Measurements from ENCODE around the gene TCEAL7. TPM values are rescaled to one million over a fixed set of nuclear protein-coding genes. Genes with fewer than 3 reads are reported as not detected.
"Not testable (repeated sequence)": the region's sequence is repeated elsewhere in the genome, so short reads cannot be mapped to it uniquely, and the experiment has no call there.

TCEAL7 gene
- total RNA-seq, 6 experiments from 2014 or later: 0.34 to 1.2 (median 0.62) TPM; not detected in 3

DNA sequence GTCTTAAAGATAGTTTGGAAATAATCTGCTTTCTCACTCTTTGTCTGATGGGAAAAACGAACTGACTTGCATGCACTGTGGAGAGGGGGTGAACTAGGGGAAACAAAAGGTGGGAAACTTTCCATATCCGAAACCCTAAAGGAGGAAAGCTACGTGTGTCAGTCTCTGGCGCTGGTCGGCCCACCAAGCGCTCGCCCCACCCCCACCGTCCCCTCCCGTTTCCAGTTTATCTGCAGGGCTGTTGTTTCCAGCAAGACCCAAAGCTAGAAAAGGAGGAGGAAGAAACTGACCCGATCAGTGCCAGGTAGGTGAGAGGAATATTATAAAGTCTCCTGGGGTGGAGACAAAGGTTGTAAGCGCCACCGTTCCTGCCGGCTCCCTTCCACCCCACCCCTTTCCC lies 26.8 kb downstream of the TCEAL7 start:
- no peaks in the 10 kb centered on the region for H3K36me3 ChIP-seq
- H3K4me3 ChIP-seq: peak overlapping the region; percentile 41 to 58 (median 54)
- intact Hi-C loops (cut with DNase I): no loop called here
- H3K27me3 ChIP-seq: peaks cover 0 to 4% of the 10 kb centered on the region in 2 donors
- TF ChIP-seq POLR2A (IDR thresholded peaks at IDR 0.05): no peak
- TF ChIP-seq, protein P1, sequence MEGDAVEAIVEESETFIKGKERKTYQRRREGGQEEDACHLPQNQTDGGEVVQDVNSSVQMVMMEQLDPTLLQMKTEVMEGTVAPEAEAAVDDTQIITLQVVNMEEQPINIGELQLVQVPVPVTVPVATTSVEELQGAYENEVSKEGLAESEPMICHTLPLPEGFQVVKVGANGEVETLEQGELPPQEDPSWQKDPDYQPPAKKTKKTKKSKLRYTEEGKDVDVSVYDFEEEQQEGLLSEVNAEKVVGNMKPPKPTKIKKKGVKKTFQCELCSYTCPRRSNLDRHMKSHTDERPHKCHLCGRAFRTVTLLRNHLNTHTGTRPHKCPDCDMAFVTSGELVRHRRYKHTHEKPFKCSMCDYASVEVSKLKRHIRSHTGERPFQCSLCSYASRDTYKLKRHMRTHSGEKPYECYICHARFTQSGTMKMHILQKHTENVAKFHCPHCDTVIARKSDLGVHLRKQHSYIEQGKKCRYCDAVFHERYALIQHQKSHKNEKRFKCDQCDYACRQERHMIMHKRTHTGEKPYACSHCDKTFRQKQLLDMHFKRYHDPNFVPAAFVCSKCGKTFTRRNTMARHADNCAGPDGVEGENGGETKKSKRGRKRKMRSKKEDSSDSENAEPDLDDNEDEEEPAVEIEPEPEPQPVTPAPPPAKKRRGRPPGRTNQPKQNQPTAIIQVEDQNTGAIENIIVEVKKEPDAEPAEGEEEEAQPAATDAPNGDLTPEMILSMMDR (IDR thresholded peaks at IDR 0.05): no peak
- no peaks in the 10 kb centered on the region for H3K9me3 ChIP-seq
- no peaks in the 10 kb centered on the region for H3K4me1 ChIP-seq
- peak in 1 of 3 donors; percentile 32 for DNase-seq
- peak; percentile 68 to 80 (median 72) for ATAC-seq
- H3K27ac ChIP-seq: peak overlapping the region; percentile 75 to 87 (median 78)
- WGBS (ENCODE audit: insufficient coverage, low coverage, low lambda C conversion rate, missing lambda C conversion rate): 20% methylated on average over 11 of the region's 13 CpGs

DNA sequence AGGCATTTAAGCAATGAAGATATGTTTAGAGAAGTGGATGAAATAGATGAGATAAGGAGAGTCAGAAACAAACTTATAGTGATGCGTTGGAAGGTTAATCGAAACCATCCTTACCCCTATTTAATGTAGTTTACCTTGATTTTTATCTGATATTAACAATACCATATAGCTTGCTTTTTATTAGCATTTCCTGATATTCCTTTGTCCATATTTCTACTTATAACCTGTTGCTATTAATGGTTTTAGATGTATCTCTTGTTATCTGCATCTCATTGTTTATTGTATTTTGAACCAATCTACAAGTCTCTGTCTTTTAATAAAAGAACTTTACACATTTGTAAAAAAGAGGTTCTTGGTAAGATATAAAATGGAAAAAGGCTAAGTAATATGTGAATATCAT lies 27.8 kb downstream of the TCEAL7 start:
- no peaks in the 10 kb centered on the region for H3K4me1 ChIP-seq
- no peaks in the 10 kb centered on the region for H3K9me3 ChIP-seq
- DNase-seq (no peak), ATAC-seq (no peak)
- no peaks in the 10 kb centered on the region for H3K27me3 ChIP-seq
- H3K4me3 ChIP-seq: no peak overlapping the region
- intact Hi-C loops (cut with DNase I): no loop called here
- TF ChIP-seq, protein P1 (IDR thresholded peaks at IDR 0.05): no peak
- no peak for TF ChIP-seq POLR2A (IDR thresholded peaks at IDR 0.05)
- 71% methylated on average over 2 of the region's 2 CpGs for WGBS (ENCODE audit: insufficient coverage, low coverage, low lambda C conversion rate, missing lambda C conversion rate)
- H3K36me3 ChIP-seq: no peaks in the 10 kb centered on the region
- H3K27ac ChIP-seq: no peak overlapping the region

DNA sequence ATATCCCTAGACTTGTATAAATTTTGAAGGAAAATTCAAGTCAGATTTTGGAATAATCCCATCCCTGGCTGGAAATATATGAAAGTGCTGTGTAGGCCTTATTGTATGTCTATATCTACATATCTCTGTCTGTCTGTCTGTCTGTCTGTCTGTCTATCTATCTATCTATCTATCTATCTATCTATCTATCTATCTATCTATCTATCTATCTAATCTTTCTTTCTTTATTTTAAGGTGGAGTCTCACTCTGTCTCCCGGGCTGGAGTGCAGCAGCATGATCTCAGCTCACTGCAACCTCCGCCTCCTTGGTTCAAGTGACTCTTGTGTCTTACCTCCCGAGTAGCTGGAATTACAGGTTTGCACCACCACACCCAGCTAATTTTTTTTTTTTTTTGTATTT lies 29.6 kb downstream of the TCEAL7 start:
- no CpG with 5 or more reads among the region's 3 CpGs for WGBS (ENCODE audit: insufficient coverage, low coverage, low lambda C conversion rate, missing lambda C conversion rate)
- H3K36me3 ChIP-seq; DNase-seq; H3K4me3 ChIP-seq; H3K4me1 ChIP-seq; H3K27me3 ChIP-seq; ATAC-seq; H3K9me3 ChIP-seq; intact Hi-C loops (cut with DNase I); H3K27ac ChIP-seq: not testable (repeated sequence)

DNA sequence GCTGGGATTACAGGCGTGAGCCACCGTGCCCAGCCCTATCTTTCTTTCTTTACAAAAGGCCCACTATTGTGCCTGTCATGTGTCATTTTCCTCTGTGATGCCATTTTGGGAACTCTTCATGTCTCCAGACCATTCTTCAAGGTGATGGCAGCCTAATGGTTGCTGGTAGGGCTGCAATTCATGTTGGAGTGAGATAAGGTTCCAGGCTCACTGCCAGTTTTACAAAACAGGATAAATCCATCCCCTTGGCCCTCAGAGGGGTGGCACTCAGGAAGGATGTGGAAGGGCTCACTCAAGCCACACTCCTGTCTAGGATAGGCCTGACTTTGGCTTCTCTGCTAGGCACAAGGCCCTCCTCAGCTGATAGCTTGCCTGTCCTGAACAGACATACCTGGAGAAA lies 30.1 kb downstream of the TCEAL7 start:
- Histone ChIP-seq H3K4me1 (no peaks in the 10 kb centered on the region), H3K27ac (no peak overlapping the region), H3K27me3 (peaks cover 0 to under 1% of the 10 kb centered on the region in 2 donors), H3K9me3 (no peaks in the 10 kb centered on the region), H3K4me3 (no peak overlapping the region), H3K36me3 (no peaks in the 10 kb centered on the region)
- 57% methylated on average over 1 of the region's 2 CpGs for WGBS (ENCODE audit: insufficient coverage, low coverage, low lambda C conversion rate, missing lambda C conversion rate)
- TF ChIP-seq, protein P1 (IDR thresholded peaks at IDR 0.05): no peak
- TF ChIP-seq POLR2A (IDR thresholded peaks at IDR 0.05): no peak
- DNase-seq (no peak), ATAC-seq (no peak)
- intact Hi-C loops (cut with DNase I): no loop called here

DNA sequence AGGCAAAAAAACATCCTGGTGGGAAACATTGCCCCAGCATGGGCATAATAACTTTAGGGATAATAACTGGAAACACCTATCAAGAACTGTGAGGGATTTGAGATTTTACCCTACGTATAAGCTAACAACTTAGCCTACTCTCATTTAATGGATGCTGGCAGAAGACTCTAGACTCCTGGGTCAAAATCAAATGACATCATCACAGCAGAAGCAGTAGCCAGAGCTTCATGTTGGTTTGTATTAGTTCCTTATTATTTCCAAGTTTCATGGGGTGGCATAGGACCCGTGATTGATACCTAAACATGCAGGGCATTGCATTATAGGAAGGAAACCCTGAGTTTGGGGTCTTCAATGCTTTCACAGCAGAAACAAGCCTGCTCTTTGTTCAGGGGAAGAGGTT lies 30.9 kb downstream of the TCEAL7 start:
- TF ChIP-seq, protein P1 (IDR thresholded peaks at IDR 0.05): no peak
- TF ChIP-seq POLR2A (IDR thresholded peaks at IDR 0.05): no peak
- no peak for DNase-seq
- ATAC-seq: no peak
- Histone ChIP-seq H3K36me3 (no peaks in the 10 kb centered on the region), H3K27me3 (peaks cover 0 to 8% of the 10 kb centered on the region in 2 donors), H3K27ac (no peak overlapping the region), H3K9me3 (no peaks in the 10 kb centered on the region), H3K4me3 (no peak overlapping the region), H3K4me1 (no peaks in the 10 kb centered on the region)
- intact Hi-C loops (cut with DNase I): no loop called here
- 31% methylated on average over 2 of the region's 2 CpGs for WGBS (ENCODE audit: insufficient coverage, low coverage, low lambda C conversion rate, missing lambda C conversion rate)

Data from right lobe of liver (tissue), 6 donors.